CD1c-positive myeloid dendritic cell (primary cell): ENCODE measurements around the gene RDM1.
"Not testable (repeated sequence)": the region's sequence is repeated elsewhere in the genome, so short reads cannot be mapped to it uniquely, and the experiment has no call there.

Experiments used
- DNase-seq: peaks from one replicate; pipeline ENCODE4 v3.0.0-alpha.2; 2016; ENCODE audit errors: extremely low spot score

RDM1 gene

GRCh38 chr17:35930211-35931065 is at the start of gene RDM1:
Gene RDM1 (minus strand): TSS chr17:35930773. CDS start chr17:35930727, 46 bp downstream.
- DNase-seq: peak; percentile 73

GRCh38 chr17:35978346-35978745 is 47.8 kb upstream of the RDM1 start:
- DNase-seq: no peak

GRCh38 chr17:35977509-35977908 is 46.9 kb upstream of the RDM1 start:
- peak; percentile 60 for DNase-seq

- peak; percentile 27 for DNase-seq
These were observed 43.0 kb upstream of the RDM1 start for GRCh38 chr17:35973333-35974260.

- no peak for DNase-seq
These were observed 42.4 kb upstream of the RDM1 start for GRCh38 chr17:35972945-35973332.

GRCh38 chr17:35972535-35972934 is 42.0 kb upstream of the RDM1 start:
- DNase-seq: no peak

- no peak for DNase-seq
These were observed 41.5 kb upstream of the RDM1 start for GRCh38 chr17:35972066-35972465.

- peak; percentile 88 for DNase-seq
These were observed 39.2 kb upstream of the RDM1 start for GRCh38 chr17:35969558-35970380.

- peak; percentile 6 for DNase-seq
These were observed 38.0 kb upstream of the RDM1 start for GRCh38 chr17:35968520-35969054.

GRCh38 chr17:35965272-35965671 is 34.7 kb upstream of the RDM1 start:
- no peak for DNase-seq

GRCh38 chr17:35963663-35964062 is 33.1 kb upstream of the RDM1 start:
- no peak for DNase-seq

- no peak for DNase-seq
These were observed 23.1 kb upstream of the RDM1 start for GRCh38 chr17:35953720-35954119.

- no peak for DNase-seq
These were observed 18.8 kb upstream of the RDM1 start for GRCh38 chr17:35949401-35949800.

- no peak for DNase-seq
These were observed 17.5 kb upstream of the RDM1 start for GRCh38 chr17:35948092-35948491.

GRCh38 chr17:35947156-35947585 is 16.6 kb upstream of the RDM1 start:
- DNase-seq: peak; percentile 76

GRCh38 chr17:35944151-35944550 is 13.6 kb upstream of the RDM1 start:
- DNase-seq: no peak

- no peak for DNase-seq
These were observed 13.0 kb upstream of the RDM1 start, which contains the start of gene LYZL6 for GRCh38 chr17:35943537-35943936. Gene LYZL6 (minus strand): TSS chr17:35943713. CDS start chr17:35939356, 4,357 bp downstream.

GRCh38 chr17:35942588-35943186 is 12.1 kb upstream of the RDM1 start:
- DNase-seq: no peak

- DNase-seq: not testable (repeated sequence)
These were observed 7.9 kb upstream of the RDM1 start for GRCh38 chr17:35938492-35938891.

- no peak for DNase-seq
These were observed 5.5 kb upstream of the RDM1 start for GRCh38 chr17:35936063-35936462.

GRCh38 chr17:35934760-35935159 is 4.2 kb upstream of the RDM1 start:
- DNase-seq: no peak
